ENCODE results near the gene C17orf50. TPM values are rescaled to one million over a fixed set of nuclear protein-coding genes. Genes with fewer than 3 reads are reported as not detected.

Gene C17orf50
- polyA plus RNA-seq, 2 of the 4 experiments (the other 2 are of a cell fraction): 0.19 to 0.22 TPM

Other genes starting within 250 kb of the C17orf50 start
- not detected in 2 replicates for gene SLFN12L, start 223.2 kb upstream of the C17orf50 start, polyA plus RNA-seq (2011; rRNA removed)
- not detected in 3 replicates for gene SLFN12L, start 223.2 kb upstream of the C17orf50 start, polyA plus RNA-seq (2017; fragmentation: RNase III; extraction: RNeasy Plus Mini Kit Qiagen cat#74134 plus additional on column Dnase treatment)
- not detected in 2 replicates for gene SLFN14, start 200.1 kb upstream of the C17orf50 start, polyA plus RNA-seq (2011; rRNA removed)
- gene SLFN14, start 200.1 kb upstream of the C17orf50 start, polyA plus RNA-seq (2017; fragmentation: RNase III; extraction: RNeasy Plus Mini Kit Qiagen cat#74134 plus additional on column Dnase treatment): not detected in 3 replicates
- 11.2 and 15.0 TPM in 2 replicates for gene PEX12, start 182.3 kb upstream of the C17orf50 start, polyA plus RNA-seq (2011; rRNA removed)
- gene PEX12, start 182.3 kb upstream of the C17orf50 start, polyA plus RNA-seq (2017; fragmentation: RNase III; extraction: RNeasy Plus Mini Kit Qiagen cat#74134 plus additional on column Dnase treatment): 4.3 to 4.7 TPM (median 4.6 TPM) in 3 replicates
- gene AP2B1, start 173.6 kb upstream of the C17orf50 start, polyA plus RNA-seq (2011; rRNA removed): 278 and 309 TPM in 2 replicates
- 110 to 139 TPM (median 114 TPM) in 3 replicates for gene AP2B1, start 173.6 kb upstream of the C17orf50 start, polyA plus RNA-seq (2017; fragmentation: RNase III; extraction: RNeasy Plus Mini Kit Qiagen cat#74134 plus additional on column Dnase treatment)
- gene RASL10B, start 29.2 kb upstream of the C17orf50 start, polyA plus RNA-seq (2011; rRNA removed): 0.05 and 0.07 TPM in 2 replicates
- 0.10 to 0.26 TPM (median 0.24 TPM) in 3 replicates for gene RASL10B, start 29.2 kb upstream of the C17orf50 start, polyA plus RNA-seq (2017; fragmentation: RNase III; extraction: RNeasy Plus Mini Kit Qiagen cat#74134 plus additional on column Dnase treatment)
- 0.06 and 0.12 TPM in 2 replicates for gene GAS2L2, start 7.6 kb upstream of the C17orf50 start, polyA plus RNA-seq (2011; rRNA removed)
- 0.09 to 0.15 TPM (median 0.13 TPM) in 3 replicates for gene GAS2L2, start 7.6 kb upstream of the C17orf50 start, polyA plus RNA-seq (2017; fragmentation: RNase III; extraction: RNeasy Plus Mini Kit Qiagen cat#74134 plus additional on column Dnase treatment)
- gene MMP28, start 34.8 kb downstream of the C17orf50 start, polyA plus RNA-seq (2011; rRNA removed): 6.7 and 7.1 TPM in 2 replicates
- 5.2 to 8.3 TPM (median 6.6 TPM) in 3 replicates for gene MMP28, start 34.8 kb downstream of the C17orf50 start, polyA plus RNA-seq (2017; fragmentation: RNase III; extraction: RNeasy Plus Mini Kit Qiagen cat#74134 plus additional on column Dnase treatment)
- gene TAF15, start 48.6 kb downstream of the C17orf50 start, polyA plus RNA-seq (2011; rRNA removed): 130 and 213 TPM in 2 replicates
- 543 to 568 TPM (median 544 TPM) in 3 replicates for gene TAF15, start 48.6 kb downstream of the C17orf50 start, polyA plus RNA-seq (2017; fragmentation: RNase III; extraction: RNeasy Plus Mini Kit Qiagen cat#74134 plus additional on column Dnase treatment)
- gene HEATR9, start 108.0 kb downstream of the C17orf50 start, polyA plus RNA-seq (2011; rRNA removed): not detected in 2 replicates
- gene HEATR9, start 108.0 kb downstream of the C17orf50 start, polyA plus RNA-seq (2017; fragmentation: RNase III; extraction: RNeasy Plus Mini Kit Qiagen cat#74134 plus additional on column Dnase treatment): not detected in 3 replicates
- 0.31 and 1.0 TPM in 2 replicates for gene CCL5, start 119.5 kb downstream of the C17orf50 start, polyA plus RNA-seq (2011; rRNA removed)
- gene CCL5, start 119.5 kb downstream of the C17orf50 start, polyA plus RNA-seq (2017; fragmentation: RNase III; extraction: RNeasy Plus Mini Kit Qiagen cat#74134 plus additional on column Dnase treatment): 0.12 to 0.17 TPM in 2 of 3 replicates, not detected in the other
- gene RDM1, start 169.9 kb downstream of the C17orf50 start, polyA plus RNA-seq (2011; rRNA removed): 3.9 and 4.6 TPM in 2 replicates
- 3.3 to 4.3 TPM (median 3.6 TPM) in 3 replicates for gene RDM1, start 169.9 kb downstream of the C17orf50 start, polyA plus RNA-seq (2017; fragmentation: RNase III; extraction: RNeasy Plus Mini Kit Qiagen cat#74134 plus additional on column Dnase treatment)
- gene LYZL6, start 182.8 kb downstream of the C17orf50 start, polyA plus RNA-seq (2011; rRNA removed): not detected in 2 replicates
- gene LYZL6, start 182.8 kb downstream of the C17orf50 start, polyA plus RNA-seq (2017; fragmentation: RNase III; extraction: RNeasy Plus Mini Kit Qiagen cat#74134 plus additional on column Dnase treatment): not detected in 3 replicates
- gene CCL16, start 220.6 kb downstream of the C17orf50 start, polyA plus RNA-seq (2011; rRNA removed): not detected in 2 replicates
- not detected in 3 replicates for gene CCL16, start 220.6 kb downstream of the C17orf50 start, polyA plus RNA-seq (2017; fragmentation: RNase III; extraction: RNeasy Plus Mini Kit Qiagen cat#74134 plus additional on column Dnase treatment)
- not detected in 2 replicates for gene CCL14, start 225.8 kb downstream of the C17orf50 start, polyA plus RNA-seq (2011; rRNA removed)
- not detected in 3 replicates for gene CCL14, start 225.8 kb downstream of the C17orf50 start, polyA plus RNA-seq (2017; fragmentation: RNase III; extraction: RNeasy Plus Mini Kit Qiagen cat#74134 plus additional on column Dnase treatment)
- gene CCL15, start 240.7 kb downstream of the C17orf50 start, polyA plus RNA-seq (2011; rRNA removed): 0.10 TPM in 1 of 2 replicates, not detected in the other
- gene CCL15, start 240.7 kb downstream of the C17orf50 start, polyA plus RNA-seq (2017; fragmentation: RNase III; extraction: RNeasy Plus Mini Kit Qiagen cat#74134 plus additional on column Dnase treatment): not detected in 3 replicates

Data from A549 (cell line).